HG02623 (cell line): ENCODE measurements around the gene CMTM4.
"Not testable (repeated sequence)": the region's sequence is repeated elsewhere in the genome, so short reads cannot be mapped to it uniquely, and the experiment has no call there.

Experiments
- ATAC-seq: cut with Tn5 transposase; IDR thresholded peaks from one replicate; pipeline ENCODE4 v1.9.1; 2021; ENCODE audit warnings: moderate library complexity; ENCODE audit not compliant: unreplicated experiment

The CMTM4 gene

GRCh38 chr16:66596986-66597848 lies 99.3 kb downstream of the CMTM4 start:
- ATAC-seq = no peak

- not testable (repeated sequence) for ATAC-seq
Observed at GRCh38 chr16:66596559-66596958, 100.0 kb downstream of the CMTM4 start.

- no peak for ATAC-seq
Observed at GRCh38 chr16:66594739-66595138, 101.8 kb downstream of the CMTM4 start.

- no peak for ATAC-seq
Observed at GRCh38 chr16:66592814-66593213, 103.7 kb downstream of the CMTM4 start.

GRCh38 chr16:66592241-66592640 lies 104.3 kb downstream of the CMTM4 start:
- no peak for ATAC-seq

- no peak for ATAC-seq
Observed at GRCh38 chr16:66591018-66591417, 105.5 kb downstream of the CMTM4 start.

- ATAC-seq = no peak
Observed at GRCh38 chr16:66590322-66590721, 106.2 kb downstream of the CMTM4 start.

GRCh38 chr16:66588981-66589713 lies 107.4 kb downstream of the CMTM4 start:
- ATAC-seq = peak; percentile 55

GRCh38 chr16:66587881-66588600 lies 108.5 kb downstream of the CMTM4 start:
- ATAC-seq = no peak

- no peak for ATAC-seq
Observed at GRCh38 chr16:66585481-66586239, 110.9 kb downstream of the CMTM4 start.

GRCh38 chr16:66581246-66581952 lies 115.1 kb downstream of the CMTM4 start:
- ATAC-seq = no peak

- no peak for ATAC-seq
Observed at GRCh38 chr16:66580605-66581209, 115.8 kb downstream of the CMTM4 start.

GRCh38 chr16:66578651-66579531 lies 117.7 kb downstream of the CMTM4 start, which contains the start of gene CMTM2:
Gene CMTM2 (plus strand): TSS chr16:66579463. CDS start chr16:66579608, 145 bp downstream.
- ATAC-seq = no peak

GRCh38 chr16:66576296-66576695 lies 120.2 kb downstream of the CMTM4 start:
- no peak for ATAC-seq

- ATAC-seq = no peak
Observed at GRCh38 chr16:66575060-66575459, 121.5 kb downstream of the CMTM4 start.

- no peak for ATAC-seq
Observed at GRCh38 chr16:66574531-66574930, 122.0 kb downstream of the CMTM4 start.

- ATAC-seq = no peak
Observed at GRCh38 chr16:66574081-66574480, 122.5 kb downstream of the CMTM4 start.

GRCh38 chr16:66572356-66572755 lies 124.2 kb downstream of the CMTM4 start:
- no peak for ATAC-seq
